Panc1 (cell line): ENCODE measurements around the gene IFT52.

ENCODE experiments used
- CTCF ChIP-seq: fragments of 450-650 bp; IDR thresholded peaks from 2 replicates; pipeline ENCODE4 v1.5.1; 2017; ENCODE audit warnings: mild to moderate bottlenecking
- POLR2AphosphoS5 ChIP-seq: IDR thresholded peaks from 2 replicates; pipeline ENCODE4 v1.6.1; 2012; ENCODE audit warnings: mild to moderate bottlenecking, low read depth, low read length, moderate library complexity
- REST ChIP-seq, 2 experiments: IDR thresholded peaks; 2 replicates each; pipeline ENCODE4 v1.6.1; 2011 to 2012; ENCODE audit warnings: low read depth in 2 of 2, control low read depth in 1 of 2, low read length in 1 of 2, mild to moderate bottlenecking in 1 of 2, moderate library complexity in 1 of 2; ENCODE audit not compliant: insufficient read depth in 1 of 2
- SIN3A ChIP-seq: IDR thresholded peaks from 2 replicates; pipeline ENCODE4 v1.6.1; 2012; ENCODE audit warnings: low read depth, mild to moderate bottlenecking, low read length, moderate library complexity, borderline replicate concordance; ENCODE audit not compliant: insufficient read depth
- TCF7L2 ChIP-seq: IDR thresholded peaks from 2 replicates; pipeline ENCODE4 v1.6.1; 2011; ENCODE audit warnings: mild to moderate bottlenecking, low read depth, low read length, inconsistent platforms

GRCh38 chr20:43550456-43550855 lies 40.3 kb upstream of the IFT52 start:
- TF ChIP-seq CTCF: no peak
- no peak for TF ChIP-seq SIN3A
- no peak for TF ChIP-seq REST (IDR thresholded peaks at IDR 0.05; ENCODE audit: insufficient read depth in 1 of 2, low read depth in 2 of 2, low read length in 1 of 2)
- TF ChIP-seq POLR2AphosphoS5: no peak
- no peak for TF ChIP-seq TCF7L2
